Measurements from ENCODE around the gene CD82.

CD82 gene

GRCh38 chr11:44565211-44565952 is at the start of gene CD82:
Gene CD82 (plus strand): TSS chr11:44565663. CDS start chr11:44594663, 29,000 bp downstream.
- DNase-seq = peak; percentile 96 to 99

- DNase-seq = no peak
Measured at GRCh38 chr11:44516688-44517507, 48.6 kb upstream of the CD82 start.

GRCh38 chr11:44517541-44517940 is 47.9 kb upstream of the CD82 start:
- no peak for DNase-seq

- DNase-seq = no peak
Measured at GRCh38 chr11:44518968-44519550, 46.4 kb upstream of the CD82 start.

GRCh38 chr11:44519989-44520737 is 45.3 kb upstream of the CD82 start:
- no peak for DNase-seq

- no peak for DNase-seq
Measured at GRCh38 chr11:44521148-44521547, 44.3 kb upstream of the CD82 start.

GRCh38 chr11:44522294-44522693 is 43.2 kb upstream of the CD82 start:
- no peak for DNase-seq

- no peak for DNase-seq
Measured at GRCh38 chr11:44524346-44524745, 41.1 kb upstream of the CD82 start.

GRCh38 chr11:44524751-44525201 is 40.7 kb upstream of the CD82 start:
- DNase-seq = no peak

GRCh38 chr11:44525473-44526252 is 39.8 kb upstream of the CD82 start:
- DNase-seq = no peak

GRCh38 chr11:44526438-44526837 is 39.0 kb upstream of the CD82 start:
- DNase-seq = no peak

GRCh38 chr11:44527476-44527875 is 38.0 kb upstream of the CD82 start:
- no peak for DNase-seq

- DNase-seq = no peak
Measured at GRCh38 chr11:44528103-44528502, 37.4 kb upstream of the CD82 start.

GRCh38 chr11:44528581-44528980 is 36.9 kb upstream of the CD82 start:
- no peak for DNase-seq

GRCh38 chr11:44529895-44530412 is 35.5 kb upstream of the CD82 start:
- DNase-seq = no peak

- no peak for DNase-seq
Measured at GRCh38 chr11:44530413-44531115, 34.9 kb upstream of the CD82 start.

- no peak for DNase-seq
Measured at GRCh38 chr11:44531116-44531504, 34.4 kb upstream of the CD82 start.

GRCh38 chr11:44531636-44532035 is 33.8 kb upstream of the CD82 start:
- no peak for DNase-seq

- DNase-seq = no peak
Measured at GRCh38 chr11:44532809-44533208, 32.7 kb upstream of the CD82 start.

- DNase-seq = no peak
Measured at GRCh38 chr11:44533921-44534711, 31.3 kb upstream of the CD82 start.
